ENCODE data around the gene STX19. TPM values are rescaled to one million over a fixed set of nuclear protein-coding genes. Genes with fewer than 3 reads are reported as not detected.

The STX19 gene
- total RNA-seq, 5 donors from 2014 or later (not counting 1 experiment from before 2014, with no cell fraction given), result not detected

DNA sequence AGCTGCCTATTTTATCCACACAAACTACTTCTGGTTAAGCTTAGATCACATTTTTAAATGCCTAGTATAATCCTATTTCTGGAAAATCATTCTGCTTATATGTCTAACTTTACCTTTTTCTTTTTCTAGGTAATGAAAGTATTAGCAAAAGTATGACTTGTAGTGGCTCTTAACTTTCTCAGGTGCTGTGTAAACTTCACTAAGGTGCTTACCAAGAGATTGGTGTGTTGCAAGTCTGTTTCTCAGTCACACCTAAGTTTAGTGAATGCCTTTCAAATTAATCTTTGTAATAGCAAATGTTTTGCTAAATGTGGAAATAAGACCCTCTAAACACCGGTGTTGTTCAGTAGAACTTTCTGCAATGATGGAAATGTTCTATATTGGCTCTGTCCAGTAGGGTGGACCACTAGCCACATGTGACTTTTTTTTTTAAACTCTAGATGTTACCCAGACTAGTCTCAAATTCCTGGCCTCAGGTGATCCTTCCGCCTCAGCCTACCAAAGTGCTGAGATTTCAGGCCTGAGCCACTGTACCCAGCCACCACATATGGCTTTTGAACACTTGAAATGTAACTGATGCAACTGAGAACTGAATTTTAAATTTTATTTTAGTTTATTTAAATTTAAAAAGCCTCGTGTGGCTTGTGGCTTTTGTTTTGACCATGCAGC lies 26.4 kb downstream of the STX19 start:
- Histone ChIP-seq H3K36me3 (ENCODE audit: control insufficient read depth in 2 of 2, extremely low read depth in 1 of 2, insufficient read depth in 1 of 2, low read length in 1 of 2) (peaks cover 0 to 2% of the 10 kb centered on the region in 2 donors), H3K27me3 (replicated peaks in 1 of 2; ENCODE audit: control insufficient read depth in 2 of 2, extremely low read depth in 1 of 2, insufficient read depth in 2 of 2, low read length in 1 of 2) (no peaks in the 10 kb centered on the region), H3K4me1 (ENCODE audit: control insufficient read depth in 1 of 2, extremely low read depth in 1 of 2, insufficient read depth in 2 of 2, low read length in 2 of 2) (no peaks in the 10 kb centered on the region), H3K27ac (ENCODE audit: low read length) (no peak overlapping the region), H3K4me3 (ENCODE audit: control insufficient read depth in 1 of 2, extremely low read depth in 1 of 2, low read length in 1 of 2) (no peak overlapping the region), H3K9me3 (no peaks in the 10 kb centered on the region)
- no peak for DNase-seq
- Mint-ChIP-seq H3K4me1 (peaks cover 2 to 5% (median 4%) of the 10 kb centered on the region in 3 donors), H3K4me3 (no peak overlapping the region), H3K36me3 (peaks cover 15% of the 10 kb centered on the region), H3K27ac (peak overlapping the region in 1 of 2 donors; percentile 24), H3K9me3 (no peaks in the 10 kb centered on the region), H3K27me3 (no peaks in the 10 kb centered on the region)
- CTCF ChIA-PET, result interaction anchor here (1.0 to 5.7 kb wide), 5 partner anchors 14 to 68 kb away, joined by 4 to 46 read pairs (median 7); partner anchors contain the start of genes DHFR2 (in 1 of the 2) and NSUN3 (in 1 of the 2)
- POLR2A ChIA-PET, result no interaction called here
- 100% methylated on average over 1 of the region's 3 CpGs for WGBS (ENCODE audit: insufficient coverage)
- ATAC-seq (replicated peaks in 1 of 4), result no peak

DNA sequence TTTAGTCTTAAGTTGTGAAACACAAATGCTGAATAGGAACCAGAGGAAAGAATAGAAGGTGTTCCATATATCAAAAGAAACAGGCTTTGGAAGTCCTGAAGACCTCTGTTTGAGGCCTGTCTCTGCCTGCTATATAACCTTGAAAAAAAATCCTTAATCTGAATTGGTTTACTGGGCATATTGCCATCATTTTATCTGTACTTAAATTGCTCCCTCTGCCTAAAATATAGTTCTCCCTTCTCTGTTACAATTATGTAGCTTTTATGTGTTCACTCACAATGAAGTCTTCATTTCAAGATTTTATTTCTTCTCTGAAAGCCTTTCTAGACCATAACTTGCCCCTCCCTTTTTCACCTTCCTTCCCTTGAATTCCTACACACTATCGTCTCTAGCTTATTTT lies 27.2 kb downstream of the STX19 start:
- H3K4me1 ChIP-seq (ENCODE audit: control insufficient read depth in 1 of 2, extremely low read depth in 1 of 2, insufficient read depth in 2 of 2, low read length in 2 of 2), result no peaks in the 10 kb centered on the region
- H3K27me3 Mint-ChIP-seq, result no peaks in the 10 kb centered on the region
- no peaks in the 10 kb centered on the region for H3K9me3 ChIP-seq
- peaks cover 13% of the 10 kb centered on the region for H3K36me3 Mint-ChIP-seq
- peaks cover 0 to 2% of the 10 kb centered on the region in 2 donors for H3K36me3 ChIP-seq (ENCODE audit: control insufficient read depth in 2 of 2, extremely low read depth in 1 of 2, insufficient read depth in 1 of 2, low read length in 1 of 2)
- peaks cover 2 to 5% (median 4%) of the 10 kb centered on the region in 3 donors for H3K4me1 Mint-ChIP-seq
- H3K4me3 ChIP-seq (ENCODE audit: control insufficient read depth in 1 of 2, extremely low read depth in 1 of 2, low read length in 1 of 2), result no peak overlapping the region
- no peaks in the 10 kb centered on the region for H3K27me3 ChIP-seq (replicated peaks in 1 of 2; ENCODE audit: control insufficient read depth in 2 of 2, extremely low read depth in 1 of 2, insufficient read depth in 2 of 2, low read length in 1 of 2)
- no peak for DNase-seq
- H3K9me3 Mint-ChIP-seq, result no peaks in the 10 kb centered on the region
- ChIA-PET CTCF (interaction anchor here (1.0 to 5.7 kb wide), 3 partner anchors 15 to 69 kb away, joined by 4 to 46 read pairs (median 8); no protein-coding TSS in a partner anchor), POLR2A (no interaction called here)
- H3K27ac Mint-ChIP-seq, result no peak overlapping the region
- ATAC-seq (replicated peaks in 1 of 4), result no peak
- H3K27ac ChIP-seq (ENCODE audit: low read length), result no peak overlapping the region
- H3K4me3 Mint-ChIP-seq, result no peak overlapping the region
- no CpG with 5 or more reads among the region's 1 CpG for WGBS (ENCODE audit: insufficient coverage)

DNA sequence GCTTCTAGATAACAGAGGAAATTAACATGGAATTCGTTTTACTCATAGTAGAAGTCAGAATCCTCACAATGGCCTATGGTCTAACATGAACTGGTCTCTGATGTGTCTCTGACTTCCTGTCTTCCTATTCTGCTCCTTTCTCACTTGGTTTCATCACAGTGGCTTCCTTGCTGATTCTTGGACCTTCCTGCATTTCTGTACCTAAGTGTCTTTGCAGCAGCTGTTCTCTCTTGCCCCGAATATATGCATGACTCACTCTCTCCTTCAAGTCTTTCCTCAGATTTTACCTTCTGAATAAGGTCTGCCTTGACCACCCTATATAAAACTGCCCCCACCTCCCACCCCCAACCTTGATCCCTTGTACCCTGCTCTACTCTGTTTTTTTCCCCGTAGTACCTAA lies 34.3 kb downstream of the STX19 start:
- WGBS (ENCODE audit: insufficient coverage), result 80% methylated on average over 1 of the region's 3 CpGs
- H3K9me3 ChIP-seq, result no peaks in the 10 kb centered on the region
- Mint-ChIP-seq H3K4me3 (no peak overlapping the region), H3K9me3 (no peaks in the 10 kb centered on the region), H3K36me3 (peaks cover 12% of the 10 kb centered on the region), H3K27me3 (no peaks in the 10 kb centered on the region), H3K4me1 (peaks cover 1 to 10% (median 2%) of the 10 kb centered on the region in 3 donors), H3K27ac (no peak overlapping the region)
- DNase-seq (no peak), ATAC-seq (replicated peaks in 1 of 4) (no peak)
- no peaks in the 10 kb centered on the region for H3K4me1 ChIP-seq (ENCODE audit: control insufficient read depth in 1 of 2, extremely low read depth in 1 of 2, insufficient read depth in 2 of 2, low read length in 2 of 2)
- H3K27ac ChIP-seq (ENCODE audit: low read length), result no peak overlapping the region
- H3K4me3 ChIP-seq (ENCODE audit: control insufficient read depth in 1 of 2, extremely low read depth in 1 of 2, low read length in 1 of 2), result no peak overlapping the region
- peaks cover 0 to 2% of the 10 kb centered on the region in 2 donors for H3K36me3 ChIP-seq (ENCODE audit: control insufficient read depth in 2 of 2, extremely low read depth in 1 of 2, insufficient read depth in 1 of 2, low read length in 1 of 2)
- CTCF ChIA-PET, result interaction anchor here in 1 of 2 donors (0.8 kb wide), 2 partner anchors 61 to 75 kb away, joined by 3 read pairs; no protein-coding TSS in a partner anchor
- no peaks in the 10 kb centered on the region for H3K27me3 ChIP-seq (replicated peaks in 1 of 2; ENCODE audit: control insufficient read depth in 2 of 2, extremely low read depth in 1 of 2, insufficient read depth in 2 of 2, low read length in 1 of 2)
- POLR2A ChIA-PET, result no interaction called here

DNA sequence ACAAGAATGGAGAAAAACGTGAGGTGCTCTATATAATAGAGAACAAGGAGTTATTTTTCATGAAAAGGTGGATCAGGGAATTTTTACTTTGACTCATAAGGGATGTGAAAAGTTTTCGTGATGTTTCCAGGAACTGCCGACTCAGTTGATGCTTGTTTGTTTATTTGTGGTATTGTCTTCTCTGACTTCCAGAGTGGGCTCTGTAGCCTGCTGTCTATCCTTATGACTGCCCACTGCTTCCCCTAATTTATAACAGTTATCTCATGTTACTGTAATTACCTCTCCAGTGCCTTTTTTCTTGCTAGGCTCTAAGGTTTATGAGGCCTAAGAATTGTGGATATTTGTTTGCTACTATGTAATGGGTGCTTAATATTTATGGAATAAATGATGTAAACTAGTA lies 36.2 kb downstream of the STX19 start:
- H3K27ac ChIP-seq (ENCODE audit: low read length), result no peak overlapping the region
- peaks cover 1 to 10% (median 2%) of the 10 kb centered on the region in 3 donors for H3K4me1 Mint-ChIP-seq
- DNase-seq (no peak), ATAC-seq (replicated peaks in 1 of 4) (no peak)
- no peak overlapping the region for H3K4me3 Mint-ChIP-seq
- no peaks in the 10 kb centered on the region for H3K27me3 ChIP-seq (replicated peaks in 1 of 2; ENCODE audit: control insufficient read depth in 2 of 2, extremely low read depth in 1 of 2, insufficient read depth in 2 of 2, low read length in 1 of 2)
- POLR2A ChIA-PET, result no interaction called here
- no peaks in the 10 kb centered on the region for H3K9me3 ChIP-seq
- no peaks in the 10 kb centered on the region for H3K4me1 ChIP-seq (ENCODE audit: control insufficient read depth in 1 of 2, extremely low read depth in 1 of 2, insufficient read depth in 2 of 2, low read length in 2 of 2)
- peaks cover 0 to 2% of the 10 kb centered on the region in 2 donors for H3K36me3 ChIP-seq (ENCODE audit: control insufficient read depth in 2 of 2, extremely low read depth in 1 of 2, insufficient read depth in 1 of 2, low read length in 1 of 2)
- H3K36me3 Mint-ChIP-seq, result peaks cover 5% of the 10 kb centered on the region
- no peak overlapping the region for H3K27ac Mint-ChIP-seq
- no peak overlapping the region for H3K4me3 ChIP-seq (ENCODE audit: control insufficient read depth in 1 of 2, extremely low read depth in 1 of 2, low read length in 1 of 2)
- H3K9me3 Mint-ChIP-seq, result no peaks in the 10 kb centered on the region
- WGBS (ENCODE audit: insufficient coverage), result 60% methylated on average over 1 of the region's 3 CpGs
- CTCF ChIA-PET, result no interaction called here
- H3K27me3 Mint-ChIP-seq, result no peaks in the 10 kb centered on the region

DNA sequence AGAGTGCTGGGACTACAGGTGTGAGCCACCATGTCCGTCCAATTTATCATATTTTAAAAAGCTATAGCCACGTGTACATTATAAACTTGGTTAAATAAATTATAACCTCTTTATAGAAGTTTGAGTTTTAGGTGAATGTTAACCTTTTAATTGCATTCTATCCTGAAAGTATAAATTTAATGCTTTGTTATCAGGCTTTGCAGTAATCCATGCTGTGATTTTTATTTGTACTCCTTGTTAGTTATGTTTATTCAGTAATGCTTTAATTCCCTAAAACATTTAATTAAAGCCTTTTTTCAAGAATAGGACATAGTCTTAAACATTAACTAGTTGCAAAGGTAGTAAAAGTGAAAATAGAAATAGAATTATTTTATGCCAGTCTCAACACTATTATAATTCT lies 36.8 kb downstream of the STX19 start:
- no CpG with 5 or more reads among the region's 2 CpGs for WGBS (ENCODE audit: insufficient coverage)
- Mint-ChIP-seq H3K36me3 (no peaks in the 10 kb centered on the region), H3K27ac (no peak overlapping the region), H3K4me1 (peaks cover 1 to 10% (median 2%) of the 10 kb centered on the region in 3 donors), H3K27me3 (no peaks in the 10 kb centered on the region), H3K4me3 (no peak overlapping the region), H3K9me3 (no peaks in the 10 kb centered on the region)
- H3K36me3 ChIP-seq (ENCODE audit: control insufficient read depth in 2 of 2, extremely low read depth in 1 of 2, insufficient read depth in 1 of 2, low read length in 1 of 2), result no peaks in the 10 kb centered on the region
- ChIA-PET POLR2A (no interaction called here), CTCF (no interaction called here)
- DNase-seq, result no peak
- no peak overlapping the region for H3K27ac ChIP-seq (ENCODE audit: low read length)
- H3K4me3 ChIP-seq (ENCODE audit: control insufficient read depth in 1 of 2, extremely low read depth in 1 of 2, low read length in 1 of 2), result no peak overlapping the region
- no peaks in the 10 kb centered on the region for H3K27me3 ChIP-seq (replicated peaks in 1 of 2; ENCODE audit: control insufficient read depth in 2 of 2, extremely low read depth in 1 of 2, insufficient read depth in 2 of 2, low read length in 1 of 2)
- no peak for ATAC-seq (replicated peaks in 1 of 4)
- H3K4me1 ChIP-seq (ENCODE audit: control insufficient read depth in 1 of 2, extremely low read depth in 1 of 2, insufficient read depth in 2 of 2, low read length in 2 of 2), result no peaks in the 10 kb centered on the region
- no peaks in the 10 kb centered on the region for H3K9me3 ChIP-seq

DNA sequence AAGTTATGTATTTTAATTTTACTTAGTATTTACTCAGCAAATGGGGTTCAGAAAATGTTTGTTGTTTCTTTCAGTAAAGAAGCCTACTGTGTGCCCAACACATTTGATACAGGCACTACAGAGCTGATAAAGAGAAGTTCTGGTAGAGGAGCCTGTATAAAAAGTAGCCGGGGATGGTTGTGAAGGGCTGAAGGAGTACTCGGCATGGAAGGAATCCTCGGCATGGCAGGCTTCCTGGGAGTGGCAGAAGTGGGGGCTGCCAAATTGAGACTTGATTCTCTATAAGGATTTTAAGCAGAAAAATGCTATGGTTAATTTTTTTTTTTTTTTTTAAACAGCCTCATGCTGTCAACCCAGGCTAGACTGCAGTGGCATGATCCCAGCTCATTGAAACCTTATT lies 39.2 kb downstream of the STX19 start:
- Histone ChIP-seq H3K4me3 (ENCODE audit: control insufficient read depth in 1 of 2, extremely low read depth in 1 of 2, low read length in 1 of 2) (no peak overlapping the region), H3K36me3 (ENCODE audit: control insufficient read depth in 2 of 2, extremely low read depth in 1 of 2, insufficient read depth in 1 of 2, low read length in 1 of 2) (no peaks in the 10 kb centered on the region), H3K9me3 (no peaks in the 10 kb centered on the region), H3K4me1 (ENCODE audit: control insufficient read depth in 1 of 2, extremely low read depth in 1 of 2, insufficient read depth in 2 of 2, low read length in 2 of 2) (no peaks in the 10 kb centered on the region), H3K27me3 (replicated peaks in 1 of 2; ENCODE audit: control insufficient read depth in 2 of 2, extremely low read depth in 1 of 2, insufficient read depth in 2 of 2, low read length in 1 of 2) (no peaks in the 10 kb centered on the region), H3K27ac (ENCODE audit: low read length) (no peak overlapping the region)
- ATAC-seq (replicated peaks in 1 of 4), result no peak
- Mint-ChIP-seq H3K4me1 (peaks cover 1 to 5% (median 2%) of the 10 kb centered on the region in 3 donors), H3K36me3 (no peaks in the 10 kb centered on the region), H3K9me3 (no peaks in the 10 kb centered on the region), H3K27me3 (no peaks in the 10 kb centered on the region), H3K27ac (no peak overlapping the region), H3K4me3 (no peak overlapping the region)
- no peak for DNase-seq
- ChIA-PET POLR2A (interaction anchor here in 1 of 2 donors (0.8 kb wide), 1 partner anchor 163 kb away, joined by 3 read pairs; no protein-coding TSS in a partner anchor), CTCF (interaction anchor here in 1 of 2 donors (0.5 kb wide), 1 partner anchor 9 kb away, joined by 3 read pairs; no protein-coding TSS in a partner anchor)
- WGBS (ENCODE audit: insufficient coverage), result 100% methylated on average over 3 of the region's 3 CpGs
